Fibroblast of the aortic adventitia (primary cell): Measurements from ENCODE around the gene CPZ. TPM values are rescaled to one million over a fixed set of nuclear protein-coding genes. Genes with fewer than 3 reads are reported as not detected.

ENCODE experiments used
- DNase-seq: peaks from one replicate; pipeline ENCODE4 v3.0.0-alpha.2; 2010; ENCODE audit warnings: low read depth
- H3K4me3 ChIP-seq: 2 replicates; pipeline ENCODE4 v1.5.1; 2011; ENCODE audit warnings: low read depth, mild to moderate bottlenecking, control low read depth, low read length, moderate library complexity
- CTCF ChIP-seq: IDR thresholded peaks from 2 replicates; pipeline ENCODE4 v1.5.1; 2011; ENCODE audit warnings: mild to moderate bottlenecking, low read length, control low read depth, inconsistent platforms; ENCODE audit not compliant: insufficient read depth
- total RNA-seq: library from RNA; depleted of rRNA; stranded (reverse); fragments of >200 nt; gene quantifications from 2 replicates; pipeline ENCODE4 v1.2.3, GENCODE V29; 2012; ENCODE audit warnings: low replicate concordance

CPZ gene
- total RNA-seq, 1 donor: 7.0 TPM

GRCh38 chr4:8589336-8589735 lies 3.2 kb upstream of the CPZ start:
- no peak for DNase-seq
- no peak overlapping the region for H3K4me3 ChIP-seq
- TF ChIP-seq CTCF: no peak

DNA sequence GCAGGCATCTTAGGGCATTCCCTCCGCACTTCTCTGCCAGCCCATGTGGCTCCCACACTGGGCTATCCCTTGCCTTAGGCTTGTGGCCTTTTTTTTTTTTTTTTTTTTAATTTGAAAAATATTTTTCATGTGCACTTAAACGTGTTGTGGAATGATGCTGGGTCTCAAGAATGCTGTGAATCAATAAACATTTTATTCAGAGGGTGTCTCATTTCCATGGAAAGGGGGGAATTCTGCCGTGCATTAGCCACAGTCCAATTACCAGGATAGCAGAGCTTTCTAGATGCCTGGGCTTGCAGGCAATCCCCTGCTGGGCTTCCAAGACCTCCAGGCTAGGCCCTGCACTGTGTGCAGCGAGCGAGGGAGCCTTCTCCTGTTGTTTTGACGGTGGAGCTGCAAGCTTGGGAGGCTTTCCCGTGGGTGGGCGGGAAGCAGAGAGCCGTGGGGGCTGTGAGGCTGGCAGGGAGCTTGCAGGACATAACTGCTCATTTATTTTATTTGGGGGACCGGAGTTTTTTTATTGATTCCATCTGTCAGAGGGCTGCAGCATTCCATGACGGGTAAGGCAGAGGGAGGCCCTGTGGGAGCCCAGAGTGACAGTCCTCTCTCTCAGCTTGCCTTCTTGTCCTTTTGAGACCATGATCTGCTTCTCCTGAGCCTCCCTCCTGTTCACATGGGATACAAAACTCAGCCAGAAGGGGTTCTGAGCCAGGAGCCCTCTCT lies 2.6 kb upstream of the CPZ start:
- DNase-seq: no peak
- no peak overlapping the region for H3K4me3 ChIP-seq
- no peak for TF ChIP-seq CTCF

GRCh38 chr4:8590546-8590880 lies 2.1 kb upstream of the CPZ start:
- DNase-seq: no peak
- no peak overlapping the region for H3K4me3 ChIP-seq
- TF ChIP-seq CTCF: no peak

- H3K4me3 ChIP-seq: no peak overlapping the region
- TF ChIP-seq CTCF: no peak
- no peak for DNase-seq
Measured at GRCh38 chr4:8591114-8591513, 1.5 kb upstream of the CPZ start.

DNA sequence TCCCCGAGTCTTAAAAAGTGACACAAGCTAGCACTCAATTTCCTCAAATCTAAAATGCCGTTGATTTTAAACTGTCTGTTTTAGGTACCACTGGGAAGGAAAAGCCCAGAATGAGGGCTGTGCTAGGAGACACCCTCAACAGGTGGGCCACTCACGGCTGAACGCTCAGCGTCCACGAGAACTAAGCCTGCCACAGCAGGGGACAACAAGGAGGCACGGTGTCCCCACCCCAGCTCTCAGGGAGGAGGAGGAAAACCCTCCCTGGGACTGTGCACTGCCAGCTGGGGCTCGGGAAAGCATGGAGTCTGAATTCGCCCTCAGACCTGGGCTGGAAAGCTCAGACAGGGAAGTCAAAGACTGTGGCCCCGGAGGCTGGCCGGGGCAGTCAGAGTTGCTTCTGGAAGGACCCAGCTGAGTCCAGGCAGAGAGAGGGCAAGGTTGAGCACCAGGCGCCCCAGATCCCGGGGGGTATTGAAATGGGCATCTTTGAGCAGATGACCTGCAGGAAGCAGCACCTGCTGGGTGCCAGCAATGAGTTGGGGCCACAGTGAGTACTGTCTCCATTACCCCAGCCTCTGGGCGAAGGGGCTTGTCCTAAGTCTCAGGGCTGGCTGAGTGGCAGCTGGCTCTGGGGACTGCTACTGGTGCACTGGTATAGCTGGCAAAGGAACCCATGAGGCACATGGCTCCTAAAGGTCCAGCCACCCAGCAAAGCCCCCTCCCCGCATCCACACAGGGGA lies 769 bp upstream of the CPZ start:
- no peak for TF ChIP-seq CTCF
- H3K4me3 ChIP-seq: no peak overlapping the region
- DNase-seq: no peak

GRCh38 chr4:8593264-8594096 lies 915 bp downstream of the CPZ start:
- peak overlapping the region; percentile 62 for H3K4me3 ChIP-seq
- DNase-seq: no peak
- no peak for TF ChIP-seq CTCF
